IMR-90 (cell line): ENCODE data around the gene SLC5A11. TPM values are rescaled to one million over a fixed set of nuclear protein-coding genes. Genes with fewer than 3 reads are reported as not detected.

Experiments
- ATAC-seq: fragments of 200-7000 bp; cut with Tn5 transposase; 2 replicates; pipeline ENCODE4 v1.9.1; 2020; ENCODE audit warnings: low read depth, mild to moderate bottlenecking, moderate library complexity
- BruUV-seq: library from RNA; stranded (reverse); fragments of 400-500 nt; replicated peaks from 2 replicates; lab custom pipeline; 2021; lab: Mats Ljungman, UMichigan
- CTCF ChIA-PET: fragments of 300-600 bp; formaldehyde crosslinking; extraction: SDS; loops from one replicate; lab custom pipeline; 2021; ENCODE audit warnings: antibody characterized with exemption; lab: Yijun Ruan, JAX
- POLR2A ChIA-PET: fragments of 300-600 bp; sonication (Branson Sonifier 250); formaldehyde crosslinking; loops from one replicate; lab custom pipeline; 2022; ENCODE audit warnings: antibody characterized with exemption; ENCODE audit not compliant: unreplicated experiment; lab: Charles Lee
- DNase-seq: peaks from one replicate; pipeline ENCODE4 v3.0.0; 2013
- H2AFZ ChIP-seq: replicated peaks from 2 replicates; pipeline ENCODE3; 2013; ENCODE audit warnings: low read length, mild to moderate bottlenecking; ENCODE audit not compliant: poor library complexity
- H2AK5ac ChIP-seq: 2 replicates; pipeline ENCODE4 v1.6.1; 2013; ENCODE audit warnings: low read depth, low read length, inconsistent platforms
- H2AK9ac ChIP-seq: replicated peaks from 2 replicates; pipeline ENCODE3; 2013; ENCODE audit warnings: mild to moderate bottlenecking, low read depth, low read length, moderate library complexity; ENCODE audit not compliant: poor library complexity
- H2BK120ac ChIP-seq: 2 replicates; pipeline ENCODE4 v1.6.1; 2013; ENCODE audit warnings: low read depth, low read length, inconsistent platforms
- H2BK15ac ChIP-seq: 3 replicates; pipeline ENCODE4 v1.6.1; 2013; ENCODE audit warnings: low read depth, low read length, inconsistent platforms
- H2BK20ac ChIP-seq: 2 replicates; pipeline ENCODE4 v1.6.1; 2013; ENCODE audit warnings: low read depth, mild to moderate bottlenecking, inconsistent platforms, low read length, moderate library complexity
- H2BK5ac ChIP-seq: 2 replicates; pipeline ENCODE4 v1.6.1; 2013; ENCODE audit warnings: mild to moderate bottlenecking, low read depth, low read length, inconsistent platforms; ENCODE audit not compliant: poor library complexity, severe bottlenecking
- H3K14ac ChIP-seq: replicated peaks from 2 replicates; pipeline ENCODE4 v1.6.1; 2013; ENCODE audit warnings: low read depth, low read length, inconsistent platforms
- H3K18ac ChIP-seq: 2 replicates; pipeline ENCODE4 v1.6.1; 2013; ENCODE audit warnings: low read depth, low read length, control low read depth
- H3K23ac ChIP-seq: 2 replicates; pipeline ENCODE4 v1.6.1; 2013; ENCODE audit warnings: low read depth, low read length, inconsistent platforms
- H3K27ac ChIP-seq: 2 replicates; pipeline ENCODE4 v1.5.1; 2013; ENCODE audit warnings: mild to moderate bottlenecking, control low read depth, low read length; ENCODE audit not compliant: insufficient read depth
- H3K27me3 ChIP-seq: 2 replicates; pipeline ENCODE4 v1.6.1; 2013; ENCODE audit warnings: low read length; ENCODE audit not compliant: control insufficient read depth, insufficient read depth
- H3K36me3 ChIP-seq: 2 replicates; pipeline ENCODE4 v1.6.1; 2013; ENCODE audit warnings: low read length, mixed read lengths; ENCODE audit not compliant: control insufficient read depth, insufficient read depth
- H3K4ac ChIP-seq: 2 replicates; pipeline ENCODE4 v1.6.1; 2013; ENCODE audit warnings: low read depth, low read length, inconsistent platforms
- H3K4me1 ChIP-seq: 2 replicates; pipeline ENCODE4 v1.6.1; 2013; ENCODE audit warnings: low read length, mixed read lengths; ENCODE audit not compliant: control insufficient read depth, insufficient read depth
- H3K4me2 ChIP-seq: 2 replicates; pipeline ENCODE4 v1.6.1; 2013; ENCODE audit warnings: low read depth, mild to moderate bottlenecking, control low read depth, low read length, moderate library complexity
- H3K4me3 ChIP-seq: 2 replicates; pipeline ENCODE4 v1.5.1; 2013; ENCODE audit warnings: low read depth, mild to moderate bottlenecking, control low read depth, low read length, moderate library complexity; ENCODE audit not compliant: insufficient read depth
- H3K56ac ChIP-seq: 2 replicates; pipeline ENCODE4 v1.6.1; 2013; ENCODE audit warnings: low read length, inconsistent platforms; ENCODE audit not compliant: insufficient read depth; ENCODE audit errors: extremely low read depth
- H3K79me1 ChIP-seq, 2 experiments: 2 replicates each; pipeline ENCODE4 v1.6.1; 2013; ENCODE audit warnings: low read length in 2 of 2, inconsistent platforms in 1 of 2, low read depth in 1 of 2
- H3K9ac ChIP-seq: 2 replicates; pipeline ENCODE4 v1.6.1; 2013; ENCODE audit warnings: low read depth, low read length, control low read depth
- H3K9me1 ChIP-seq: 2 replicates; pipeline ENCODE4 v1.6.1; 2013; ENCODE audit warnings: low read length, inconsistent platforms; ENCODE audit not compliant: insufficient read depth
- H3K9me3 ChIP-seq: 2 replicates; pipeline ENCODE4 v1.6.1; 2013; ENCODE audit warnings: low read length; ENCODE audit not compliant: control insufficient read depth, insufficient read depth
- H4K20me1 ChIP-seq: 2 replicates; pipeline ENCODE4 v1.6.1; 2013; ENCODE audit warnings: low read length, inconsistent platforms; ENCODE audit not compliant: insufficient read depth
- H4K5ac ChIP-seq: 2 replicates; pipeline ENCODE4 v1.6.1; 2013; ENCODE audit warnings: mild to moderate bottlenecking, low read depth, low read length, control low read depth
- H4K8ac ChIP-seq, 2 experiments: 2 replicates each; pipeline ENCODE4 v1.6.1; 2013; ENCODE audit warnings: low read depth in 2 of 2, low read length in 2 of 2, control low read depth in 1 of 2, inconsistent platforms in 1 of 2
- H4K91ac ChIP-seq: 2 replicates; pipeline ENCODE4 v1.6.1; 2013; ENCODE audit warnings: low read depth, low read length, inconsistent platforms; ENCODE audit not compliant: insufficient read depth
- RCOR1 ChIP-seq: IDR thresholded peaks from 2 replicates; pipeline ENCODE4 v1.6.1; 2012; ENCODE audit warnings: mild to moderate bottlenecking, low read length, improper control_type of control experiment; ENCODE audit not compliant: insufficient replicate concordance
- WGBS, 2 experiments: methylation state at CpG; one replicate each; pipeline versions ENCODE4 v1.1.5 to v1.1.7; 2013; ENCODE audit warnings: missing lambda C conversion rate in 2 of 2; ENCODE audit not compliant: insufficient read length in 1 of 2; ENCODE audit errors: extremely low coverage in 2 of 2; 5-methylcytosine and 5-hydroxymethylcytosine counted together
- dilution Hi-C: fragments of 300-500 bp; cut with HindIII; formaldehyde crosslinking; loops from one replicate; pipeline ENCODE4 v1.14.3; 2018; ENCODE audit warnings: low sequenced_read_pairs; ENCODE audit not compliant: unreplicated experiment
- in situ Hi-C: fragments of 300-500 bp; cut with MboI; formaldehyde crosslinking; loops from 3 replicates; pipeline ENCODE4 v1.14.3; 2019; ENCODE audit warnings: low sequenced_read_pairs, inconsistent platforms, mixed read lengths
- intact Hi-C: fragments of 100-400 bp; cut with micrococcal nuclease; formaldehyde crosslinking; loops from 2 replicates; pipeline ENCODE4 v1.10.0; 2022
- polyA plus RNA-seq, 3 experiments: library from polyadenylated mRNA; depleted of rRNA; stranded (reverse); fragments of >200 nt; gene quantifications; 2 replicates each; pipeline ENCODE4 v1.2.3, GENCODE V29; 2012; ENCODE audit warnings: low replicate concordance in 1 of 3
- total RNA-seq: library from RNA; depleted of rRNA; stranded (reverse); fragments of >200 nt; gene quantifications from 2 replicates; pipeline ENCODE4 v1.2.3, GENCODE V29; 2012

The SLC5A11 gene
- total and polyA plus RNA-seq, 2 of the 4 experiments (the other 2 are of a cell fraction), result under 0.01 TPM; not detected in 1

GRCh38 chr16:24821129-24821528 is 24.6 kb upstream of the SLC5A11 start:
- BruUV-seq, result no TSS peak
- no peak overlapping the region for H3K23ac ChIP-seq
- H3K27ac ChIP-seq, result no peak overlapping the region
- H3K4me3 ChIP-seq, result no peak overlapping the region
- H2BK20ac ChIP-seq, result no peak overlapping the region
- peaks cover 16 to 29% of the 10 kb centered on the region in 2 experiments; a peak in 3 of 4 replicates for H3K79me1 ChIP-seq
- no peak overlapping the region for H4K8ac ChIP-seq
- WGBS, 2 experiments, result 88% methylated on average over 8 of the region's 9 CpGs; no CpG with 5 or more reads in 1 of the 2 experiments
- peaks cover 7% of the 10 kb centered on the region; the same call in 1 of the 2 replicates for H3K4me1 ChIP-seq
- no peak overlapping the region for H2BK5ac ChIP-seq
- dilution Hi-C loops, result no loop called here
- H3K27me3 ChIP-seq, result no peaks in the 10 kb centered on the region
- CTCF ChIA-PET, result no interaction called here
- H2BK120ac ChIP-seq, result no peak overlapping the region
- no peak for ATAC-seq
- no peak overlapping the region for H2BK15ac ChIP-seq
- H3K56ac ChIP-seq, result no peak overlapping the region
- intact Hi-C loops, result no loop called here
- no peak overlapping the region for H3K18ac ChIP-seq
- no peak overlapping the region for H2AFZ ChIP-seq
- H3K9me1 ChIP-seq, result peaks cover 5% of the 10 kb centered on the region; the same call in 1 of the 2 replicates
- no peak overlapping the region for H4K5ac ChIP-seq
- no peak overlapping the region for H2AK5ac ChIP-seq
- H3K4me2 ChIP-seq, result no peak overlapping the region
- H3K9me3 ChIP-seq, result no peaks in the 10 kb centered on the region
- H3K9ac ChIP-seq, result no peak overlapping the region
- no peak overlapping the region for H4K91ac ChIP-seq
- TF ChIP-seq RCOR1, result no peak
- no peak for DNase-seq
- in situ Hi-C loops, result no loop called here
- H2AK9ac ChIP-seq, result no peak overlapping the region
- H3K4ac ChIP-seq, result no peak overlapping the region
- H4K20me1 ChIP-seq, result no peaks in the 10 kb centered on the region
- POLR2A ChIA-PET, result no interaction called here
- no peak overlapping the region for H3K14ac ChIP-seq
- H3K36me3 ChIP-seq, result peaks cover 64% of the 10 kb centered on the region
